Stimulated activated CD8-positive, alpha-beta memory T cell treated with anti-CD3 and anti-CD28 coated beads, Interleukin-4, amount 100 ng/mL, for 4 hours (primary cell): Measurements from ENCODE around the gene AFAP1L2.

Experiments
- DNase-seq, 2 donors: peaks; one replicate each; pipeline ENCODE4 v3.0.0-alpha.2; 2020; ENCODE audit warnings: low read depth in 2 of 2, low spot score in 1 of 2

Gene AFAP1L2

DNA sequence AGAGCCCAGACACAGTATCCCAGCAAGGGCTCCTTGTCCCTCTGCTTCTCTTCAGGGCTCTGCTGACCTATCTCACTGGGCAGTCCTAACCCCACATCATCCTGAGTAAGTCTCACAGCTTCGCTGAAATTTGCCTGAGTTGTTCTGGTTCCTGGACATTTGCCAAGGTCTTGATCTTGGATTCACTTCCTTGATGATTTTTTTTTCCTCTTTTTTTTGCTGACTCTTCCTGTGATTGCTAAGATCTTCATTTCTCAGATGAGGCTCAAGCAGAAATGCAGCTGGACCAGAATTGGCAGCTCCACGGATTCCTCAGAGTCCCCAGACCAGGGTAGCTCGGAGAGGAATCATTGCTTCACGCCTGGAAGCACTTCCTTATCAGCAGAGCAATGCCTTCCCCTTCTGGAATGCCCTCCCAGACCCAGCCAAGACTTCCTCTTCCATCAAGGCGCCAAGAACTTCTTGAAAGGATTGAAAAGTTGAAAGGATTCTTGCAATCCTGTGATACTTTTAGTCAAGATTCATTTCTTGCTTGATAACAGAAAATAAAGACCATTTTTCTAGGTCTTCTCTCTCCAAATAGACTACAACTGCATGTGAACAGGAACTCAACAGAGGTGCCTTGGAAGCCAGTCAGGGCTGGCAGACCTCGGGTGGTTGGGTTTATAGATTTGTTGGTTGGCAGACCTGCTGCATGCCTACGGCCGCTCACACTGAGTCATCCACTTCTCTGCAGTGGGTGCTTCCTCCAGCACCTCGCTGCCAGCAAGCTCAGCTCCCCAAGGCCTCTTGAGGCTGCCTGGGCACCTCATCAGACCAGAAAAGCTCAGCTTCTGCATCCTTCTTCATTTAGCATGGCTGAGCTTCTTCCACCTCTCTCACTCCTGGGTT lies 8.8 kb upstream of the AFAP1L2 start:
- no peak for DNase-seq

DNA sequence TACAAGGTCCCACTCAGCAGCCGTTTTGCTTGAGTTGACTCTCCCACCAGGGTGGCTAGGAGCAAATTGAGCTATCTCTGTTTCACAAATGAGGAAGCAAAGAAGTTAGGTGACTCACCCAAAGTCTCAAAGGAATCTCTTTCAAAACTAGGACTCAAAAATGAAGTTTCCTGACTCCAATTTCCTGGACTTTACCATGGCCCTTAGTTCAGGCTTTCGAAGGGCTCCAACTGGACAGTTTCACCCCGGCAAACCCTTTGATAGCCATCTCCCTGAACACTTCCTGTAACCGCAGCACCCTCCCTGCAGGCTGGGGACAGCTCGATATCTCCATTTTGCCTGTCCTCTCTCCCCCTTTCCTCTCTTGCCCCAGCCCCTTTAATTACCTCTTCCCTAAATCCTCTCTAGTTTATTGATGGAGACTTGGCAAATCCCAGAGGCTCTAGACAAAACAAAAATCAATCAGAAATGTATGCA lies 4.7 kb upstream of the AFAP1L2 start:
- no peak for DNase-seq

DNA sequence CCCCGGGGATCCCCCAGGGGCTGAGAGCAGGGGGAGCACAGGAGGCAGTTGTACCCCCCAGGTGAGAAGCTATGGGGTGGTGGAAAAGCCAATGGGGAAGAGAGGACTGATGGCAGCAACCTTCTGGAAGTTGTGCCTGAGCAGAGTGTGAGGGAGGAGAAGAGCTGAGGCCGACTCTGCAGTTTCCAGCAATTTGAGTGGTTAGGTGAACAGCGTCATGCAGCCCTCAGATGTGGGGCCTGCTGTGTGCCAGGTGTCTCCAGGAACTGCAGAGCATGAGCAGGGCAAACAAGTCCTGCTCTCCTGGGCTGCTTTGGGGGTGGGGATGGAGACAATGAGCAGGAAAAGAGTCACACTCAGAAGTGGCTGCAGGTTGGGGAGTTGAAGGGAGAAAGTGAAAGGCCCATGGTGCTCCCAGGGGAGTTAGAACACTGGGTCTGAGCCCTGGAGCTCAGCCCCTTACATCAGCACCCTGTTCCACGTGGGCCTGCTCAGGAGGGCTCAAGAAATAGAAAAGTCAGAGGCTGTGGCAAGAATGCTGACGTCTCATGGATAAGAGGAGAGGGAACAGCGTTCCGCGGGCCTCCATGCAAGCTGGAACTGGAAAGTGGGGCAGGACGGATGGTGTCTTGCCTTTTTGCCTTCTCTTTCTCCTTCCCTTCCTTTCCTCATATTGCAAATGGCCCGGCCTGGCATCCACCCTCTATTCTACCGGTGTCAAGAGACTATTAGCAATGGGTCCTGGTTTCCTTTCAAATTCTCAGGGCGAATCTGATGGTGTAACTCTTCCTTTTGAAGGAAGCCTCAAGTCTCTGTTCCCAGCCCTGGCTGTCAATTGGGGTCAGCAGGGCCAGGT lies 4.0 kb upstream of the AFAP1L2 start:
- DNase-seq = no peak

DNA sequence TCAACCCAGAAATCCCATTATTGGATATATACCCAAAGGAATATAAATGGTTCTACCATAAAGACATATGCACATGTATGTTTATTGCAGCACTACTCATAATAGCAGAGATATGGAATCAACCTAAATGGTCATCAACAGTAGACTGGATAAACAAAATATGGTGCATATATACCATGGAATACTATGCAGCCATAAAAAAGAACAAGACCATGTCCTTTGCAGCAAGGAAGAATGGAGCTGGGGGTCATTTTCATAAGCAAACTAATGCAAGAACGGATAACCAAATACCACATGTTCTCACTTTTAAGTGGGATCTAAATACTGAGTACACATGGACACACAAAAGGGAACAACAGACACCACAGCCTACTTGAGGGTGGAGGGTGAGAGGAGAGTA lies 2.2 kb upstream of the AFAP1L2 start:
- DNase-seq = no peak

DNA sequence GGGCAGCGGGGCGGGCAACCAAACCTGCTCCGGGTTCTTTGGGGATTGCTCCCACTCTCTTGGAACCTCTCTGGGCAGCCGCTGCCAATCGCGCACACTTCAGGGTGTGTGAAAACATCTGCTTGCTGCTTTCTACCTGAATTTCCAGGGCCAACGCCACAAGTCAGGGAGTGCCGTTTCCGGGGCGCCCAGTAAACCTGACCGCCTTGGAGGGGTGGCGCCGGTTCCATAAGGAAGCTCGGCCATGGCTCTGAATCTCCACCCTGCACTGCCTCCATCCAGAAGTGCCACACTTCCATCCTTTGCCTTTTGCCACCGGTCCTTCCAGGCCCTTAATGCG lies 679 bp upstream of the AFAP1L2 start:
- no peak for DNase-seq

DNA sequence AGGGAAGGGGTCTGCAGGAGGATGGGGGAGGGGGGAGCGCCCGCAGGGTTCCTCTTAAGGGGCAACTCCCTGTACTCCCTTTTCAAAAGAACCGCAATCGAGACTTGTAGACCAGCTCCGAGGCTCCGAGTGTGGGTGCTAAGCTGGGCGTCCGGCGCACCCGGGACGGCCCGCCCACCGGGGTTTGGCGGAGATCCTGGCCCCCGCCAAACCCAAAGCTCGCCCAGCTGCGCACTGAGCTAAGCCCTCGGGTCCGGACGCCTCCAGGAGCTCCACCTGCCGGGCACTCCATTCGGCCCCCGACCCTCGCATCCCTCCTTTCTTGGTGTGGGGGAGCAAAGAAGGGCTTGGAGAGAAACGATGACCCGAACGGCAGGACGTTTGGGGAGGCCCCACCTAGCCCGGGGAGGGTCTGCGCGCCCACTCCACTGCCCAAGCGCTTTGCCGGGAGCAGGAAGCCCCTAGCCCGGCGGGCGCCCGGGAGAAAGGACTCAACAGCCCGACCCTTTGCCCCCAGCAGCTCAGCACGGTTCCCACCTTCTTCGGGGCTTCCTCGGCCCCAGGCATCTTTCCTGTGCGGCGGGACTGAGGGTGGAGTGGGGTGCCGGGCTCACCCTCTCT lies 651 bp downstream of the AFAP1L2 start:
- no peak for DNase-seq

DNA sequence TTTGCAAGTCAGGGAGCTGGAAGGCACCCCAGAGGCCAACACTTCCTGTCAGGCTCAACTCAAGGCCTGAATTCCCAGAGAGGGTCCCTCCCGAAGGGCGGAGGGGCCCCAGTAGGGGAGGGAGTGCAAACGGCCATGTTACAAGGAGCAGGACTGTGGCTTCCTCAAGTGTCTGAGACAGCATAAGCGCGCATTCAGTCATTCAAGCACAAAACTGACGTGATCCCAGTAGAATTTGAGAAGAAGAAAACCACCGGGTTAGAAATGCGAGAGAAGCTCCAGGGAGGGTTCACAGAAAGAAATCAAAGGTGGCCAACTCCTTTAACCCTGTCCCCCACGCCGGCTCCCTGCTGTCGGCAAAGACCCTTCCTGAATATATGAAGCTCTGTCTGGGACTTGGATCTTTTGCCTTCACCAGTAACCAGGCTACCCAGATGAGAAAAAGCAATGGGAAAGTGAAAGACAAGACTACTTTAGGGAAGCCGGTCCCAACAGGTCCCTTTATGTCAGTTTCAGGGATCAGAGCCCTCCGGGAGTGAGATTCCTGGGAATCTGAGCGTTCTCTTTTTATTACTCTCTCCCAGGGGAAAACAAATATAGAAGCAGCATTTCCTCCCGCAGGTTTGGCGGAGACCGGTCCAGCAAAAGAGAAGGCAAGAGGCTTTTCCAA lies 1.3 kb downstream of the AFAP1L2 start:
- no peak for DNase-seq

DNA sequence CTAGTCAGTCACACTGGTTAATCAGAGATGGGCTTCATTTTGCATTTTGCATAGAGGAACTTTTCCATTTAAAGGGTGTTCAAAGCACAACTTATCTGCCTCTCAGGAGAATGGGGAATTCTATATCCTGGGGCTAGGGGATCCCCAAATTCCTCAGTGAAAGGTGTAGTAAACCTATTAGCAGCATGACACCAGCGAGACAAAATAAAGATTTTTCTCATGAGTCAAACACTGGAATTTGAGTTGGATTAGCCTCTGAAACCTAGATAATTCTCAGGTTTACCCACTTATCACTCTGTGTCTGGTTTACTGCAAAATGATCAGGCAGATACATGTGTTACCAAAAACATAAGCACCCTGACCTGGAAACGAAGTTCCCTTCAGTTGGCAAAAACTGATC lies 2.1 kb downstream of the AFAP1L2 start:
- DNase-seq = no peak

DNA sequence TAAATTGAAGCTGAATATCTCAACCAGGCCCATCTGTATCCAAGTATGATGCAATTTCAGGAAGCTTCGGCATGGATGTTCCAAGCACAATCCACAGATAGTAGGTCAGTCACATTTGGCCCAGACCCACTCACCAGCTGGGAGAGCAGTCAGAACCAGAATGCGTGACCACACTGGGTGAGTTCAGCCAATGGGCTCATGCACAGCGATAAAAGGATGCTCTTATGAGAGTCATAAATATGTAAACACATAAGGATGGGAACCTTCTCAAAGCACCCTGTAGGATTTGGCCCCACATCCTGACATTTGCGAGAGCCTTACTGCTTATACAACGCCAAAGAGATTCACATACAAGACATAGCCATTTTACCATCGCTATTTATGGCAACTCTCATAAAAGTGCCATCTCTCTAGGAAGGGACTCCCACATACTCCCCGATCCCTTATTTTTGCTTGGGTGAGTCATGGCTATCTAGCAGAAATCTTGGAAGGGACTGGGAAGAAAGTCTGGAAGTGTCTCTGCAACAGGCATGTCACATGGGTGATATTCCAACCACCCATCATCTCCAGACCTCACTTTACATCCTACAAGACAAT lies 3.0 kb downstream of the AFAP1L2 start:
- DNase-seq = no peak

DNA sequence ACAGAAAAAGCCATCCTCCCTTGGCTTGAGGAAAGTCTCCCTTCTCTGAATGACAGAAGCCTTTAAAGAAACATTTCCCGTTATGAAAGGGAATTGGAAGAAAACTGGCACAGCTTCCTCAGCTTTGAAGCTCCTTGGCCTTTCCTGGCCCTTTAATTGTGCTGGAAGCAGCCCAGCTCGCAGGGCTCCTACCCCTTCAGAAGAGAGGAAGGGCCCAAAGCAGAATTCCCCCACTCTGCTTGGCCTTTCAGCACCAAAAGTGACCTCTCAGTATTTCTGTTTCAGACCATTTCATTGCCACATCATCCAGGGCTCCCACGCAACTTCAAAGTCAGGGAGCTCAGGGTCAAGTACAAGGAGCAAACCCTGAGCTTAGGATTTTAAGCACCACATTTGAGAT lies 4.2 kb downstream of the AFAP1L2 start:
- no peak for DNase-seq

DNA sequence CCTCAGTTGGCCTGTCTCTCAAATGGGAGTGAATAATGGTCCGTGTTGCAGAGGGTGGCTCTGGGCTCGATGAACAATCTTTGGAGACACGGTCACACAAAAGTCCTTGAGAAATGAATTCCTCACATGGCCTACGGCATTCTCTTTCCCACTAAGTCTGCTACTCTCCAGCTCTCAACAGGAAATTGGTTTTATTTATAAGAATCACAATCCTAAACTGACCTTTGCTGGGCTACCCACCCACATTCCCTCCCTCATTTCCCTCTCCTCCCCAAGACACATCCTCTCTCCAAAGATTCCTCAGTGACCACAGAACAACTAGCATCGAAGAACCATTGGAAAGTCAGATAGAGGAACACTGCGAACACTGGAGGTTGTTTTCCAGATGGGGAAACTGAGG lies 4.7 kb downstream of the AFAP1L2 start:
- DNase-seq = no peak

DNA sequence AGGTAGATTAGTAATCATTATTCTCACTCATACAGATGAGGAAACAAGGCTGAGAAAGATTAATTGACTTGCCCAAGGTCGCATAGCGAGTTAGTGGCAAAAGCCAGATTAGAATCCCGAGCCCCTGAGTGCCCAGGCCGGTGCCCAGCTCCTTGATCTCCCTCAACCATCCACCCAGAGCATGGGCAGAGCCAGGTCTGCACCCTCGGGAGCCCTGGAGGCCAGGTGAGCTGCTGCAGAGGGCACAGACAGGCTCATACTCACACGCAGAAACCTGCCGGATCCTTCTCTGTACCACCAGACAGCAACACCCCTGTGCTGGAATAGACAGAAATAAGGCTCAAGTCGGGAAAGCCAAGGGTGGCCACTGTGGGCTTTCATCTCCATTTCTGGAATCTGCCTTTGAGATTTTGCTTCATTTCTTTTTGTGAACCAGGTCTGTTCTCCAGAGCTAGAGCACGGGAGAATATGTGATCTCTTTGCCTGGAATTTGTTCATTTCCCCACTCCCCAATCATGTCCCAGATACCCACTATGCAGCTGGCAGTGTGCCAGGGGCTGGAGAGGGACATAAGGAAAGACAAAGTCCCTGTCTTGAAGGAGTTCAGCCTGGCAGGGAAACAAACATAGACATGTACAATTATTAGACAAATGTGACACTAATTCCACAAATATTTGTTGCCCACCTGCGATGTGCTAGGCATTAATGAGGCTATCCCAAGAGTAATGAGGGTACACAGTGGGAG lies 5.5 kb downstream of the AFAP1L2 start:
- DNase-seq = no peak

DNA sequence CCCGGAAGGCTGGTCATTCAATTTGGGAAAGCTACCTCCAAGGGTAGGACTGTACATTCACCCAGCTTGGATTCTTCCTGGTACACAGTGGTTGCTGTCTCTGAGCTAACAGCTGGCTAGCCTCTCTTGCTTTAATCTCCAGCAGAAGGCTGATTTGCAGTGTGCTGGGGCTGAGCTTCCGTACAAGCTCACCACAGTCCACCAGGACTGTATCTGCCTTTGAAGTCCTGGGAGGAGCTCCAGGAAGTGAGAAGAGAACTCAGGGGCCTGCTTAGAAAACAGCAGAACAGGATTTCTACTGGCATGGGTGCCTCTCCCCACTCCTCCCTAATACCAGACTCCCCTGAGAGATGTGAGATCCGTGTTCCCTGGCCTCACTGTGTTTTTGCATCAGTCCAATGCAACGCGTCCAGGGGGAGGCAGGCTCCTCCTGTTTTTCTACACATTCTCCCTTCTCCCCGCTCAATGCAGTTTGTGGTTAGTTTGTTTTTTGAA lies 6.6 kb downstream of the AFAP1L2 start:
- DNase-seq = no peak

DNA sequence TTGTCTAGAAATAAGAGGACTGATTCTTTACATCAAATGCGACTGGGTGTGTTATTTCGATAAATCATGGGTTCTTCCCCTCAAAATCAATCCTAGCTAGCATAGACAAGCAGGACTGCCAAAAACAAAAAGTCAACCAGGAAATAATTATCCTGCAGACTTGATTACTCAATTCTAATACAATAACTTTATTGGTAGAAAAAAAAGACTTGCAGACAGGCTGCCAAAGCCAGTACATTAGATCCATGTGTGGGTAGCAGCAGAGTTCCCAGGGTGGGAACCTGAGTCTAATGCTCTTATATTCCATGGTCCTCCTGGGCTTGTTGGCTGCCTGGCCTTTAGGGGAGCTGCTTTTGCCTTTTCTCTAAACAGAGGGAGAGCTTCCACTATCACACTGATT lies 7.8 kb downstream of the AFAP1L2 start:
- no peak for DNase-seq

DNA sequence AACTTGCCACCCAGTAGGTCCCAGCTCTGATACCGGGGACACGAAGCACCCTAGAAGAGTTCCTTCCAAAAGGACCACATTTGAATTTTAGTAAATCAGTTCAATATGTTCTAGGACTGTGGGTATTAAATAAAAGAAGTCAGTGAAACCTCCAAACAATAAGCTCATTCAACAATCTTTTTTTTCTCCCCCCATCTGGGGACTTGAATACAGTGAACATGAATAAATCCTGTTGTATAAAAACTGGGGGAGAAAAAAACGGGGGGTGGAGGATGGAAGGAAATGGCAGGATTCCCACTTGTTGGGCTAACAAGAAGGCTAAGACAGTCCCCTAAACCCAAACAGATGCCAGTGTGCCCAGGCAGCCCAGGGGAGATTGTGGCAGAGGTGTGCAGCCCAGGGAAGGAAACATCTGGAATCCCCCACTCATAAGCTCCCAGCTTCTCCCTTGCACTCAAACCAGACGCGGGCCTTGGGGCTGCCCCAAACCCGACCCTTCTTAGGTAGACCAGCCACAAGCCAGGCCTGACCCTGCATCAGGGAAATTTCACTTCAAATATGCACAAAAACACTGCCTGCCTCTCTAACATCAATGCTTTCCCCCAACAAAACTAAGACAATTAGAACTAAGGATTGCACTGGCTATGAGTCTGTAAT lies 8.8 kb downstream of the AFAP1L2 start:
- no peak for DNase-seq

DNA sequence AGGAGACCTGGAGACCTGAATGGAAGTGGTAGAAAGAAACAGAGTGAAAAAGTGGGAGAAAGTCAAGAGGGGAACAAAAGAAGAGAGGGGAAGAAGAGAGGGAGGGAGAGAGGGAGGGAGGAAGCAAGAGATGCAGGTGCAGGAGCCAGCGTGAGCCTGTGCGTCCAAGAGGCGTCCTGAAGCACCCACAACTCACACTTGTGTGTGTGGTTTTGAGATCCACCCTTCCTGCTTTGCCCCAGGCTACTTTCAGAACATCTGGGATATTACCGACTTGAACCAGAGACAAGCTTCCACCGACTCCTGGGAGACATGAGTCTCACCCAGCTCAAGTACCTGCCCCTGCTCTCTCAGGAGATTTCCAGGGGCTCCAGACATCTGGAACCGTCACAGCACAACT lies 9.8 kb downstream of the AFAP1L2 start:
- DNase-seq = no peak

DNA sequence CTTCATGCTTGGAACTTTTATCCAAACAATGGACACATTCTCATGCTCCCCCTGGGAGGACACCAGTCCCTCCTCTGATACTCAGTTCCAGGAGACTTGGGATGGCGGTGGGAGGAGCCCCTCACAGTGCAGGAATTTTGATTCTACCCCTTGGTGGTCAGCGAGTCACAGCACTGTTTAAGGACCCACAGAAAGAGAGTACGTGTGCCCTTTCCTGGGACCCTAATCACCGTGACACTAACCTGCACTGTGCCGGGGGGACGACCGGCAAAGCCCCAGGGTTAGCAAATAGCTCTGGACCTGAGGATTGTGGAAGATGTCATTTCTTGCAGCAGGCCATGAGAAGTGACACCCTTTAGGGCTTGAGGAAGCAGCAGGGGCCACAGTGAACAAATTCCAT lies 10.4 kb downstream of the AFAP1L2 start:
- no peak for DNase-seq

DNA sequence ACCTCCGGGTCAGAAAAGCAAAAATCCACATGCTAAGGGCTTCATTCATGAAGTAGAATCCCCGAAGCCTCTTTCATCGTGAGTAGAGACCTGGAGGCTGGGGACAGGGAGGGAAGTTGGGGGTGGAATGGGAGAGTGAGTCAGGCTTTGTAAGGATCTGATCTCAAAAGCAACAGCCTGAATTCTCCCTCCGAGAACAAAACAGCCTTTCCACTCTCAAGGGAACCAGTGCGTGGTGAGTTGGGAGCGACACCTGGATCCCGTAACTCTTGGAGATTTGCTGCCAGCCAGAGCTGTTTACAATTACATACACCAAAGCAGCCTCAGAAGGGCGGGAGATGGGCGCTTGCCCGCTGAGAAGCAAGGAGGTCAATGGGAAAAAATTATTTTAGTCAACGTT lies 10.8 kb downstream of the AFAP1L2 start:
- DNase-seq = no peak

DNA sequence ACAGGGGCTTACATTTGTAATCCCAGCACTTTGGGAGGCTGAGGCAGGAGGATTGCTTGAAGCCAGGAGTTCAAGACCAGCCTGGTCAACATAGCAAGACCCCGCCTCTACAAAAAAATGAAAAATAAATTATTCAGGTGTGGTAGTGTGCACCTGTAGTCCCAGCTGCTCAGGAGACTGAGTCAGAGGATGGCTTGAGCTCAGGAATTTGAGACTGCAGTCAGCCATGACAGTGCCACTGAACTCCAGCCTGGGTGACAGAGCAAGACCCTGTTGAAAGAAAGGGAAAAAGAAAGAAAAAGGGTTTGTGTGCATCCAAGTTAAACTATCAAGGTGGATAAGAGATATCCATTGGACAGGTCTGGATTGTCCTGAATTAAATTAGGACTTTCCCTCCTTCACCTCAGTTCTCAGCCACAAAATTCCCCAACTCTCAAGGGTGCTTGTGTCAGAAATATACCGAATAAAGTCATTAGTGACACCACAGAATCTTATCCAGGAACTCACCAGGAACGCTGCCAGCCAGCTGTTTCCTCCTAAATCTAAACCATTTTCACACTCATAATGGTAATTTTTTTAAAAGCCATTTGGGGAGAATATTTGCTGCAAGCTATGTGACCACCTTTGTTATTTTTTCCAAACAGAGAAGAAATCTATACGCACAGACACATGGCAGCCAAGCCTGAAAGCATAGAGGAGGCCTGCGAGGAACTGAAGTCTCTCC lies 12.0 kb downstream of the AFAP1L2 start:
- DNase-seq = no peak
